Stomach smooth muscle (tissue), 2 donors: ENCODE measurements around the gene CETP.
A peak's percentile ranks its signal among the peaks of the same experiment; 100 is the strongest.
"Not testable (repeated sequence)": the region's sequence is repeated elsewhere in the genome, so short reads cannot be mapped to it uniquely, and the experiment has no call there.

Source experiments
- H3K27ac ChIP-seq: one replicate; pipeline ENCODE4 v1.7.0; 2013; ENCODE audit warnings: mild to moderate bottlenecking, low read length, inconsistent platforms
- H3K27me3 ChIP-seq, 2 donors: one replicate each; pipeline ENCODE4 v1.7.0; 2013; ENCODE audit warnings: low read length in 2 of 2; ENCODE audit not compliant: insufficient read depth in 2 of 2, control insufficient read depth in 1 of 2
- H3K36me3 ChIP-seq, 2 donors: one replicate each; pipeline ENCODE4 v1.7.0; 2013; ENCODE audit warnings: low read length in 2 of 2; ENCODE audit not compliant: control insufficient read depth in 2 of 2, insufficient read depth in 2 of 2
- H3K4me1 ChIP-seq: one replicate; pipeline ENCODE4 v1.7.0; 2013; ENCODE audit warnings: low read length; ENCODE audit not compliant: control insufficient read depth, insufficient read depth
- H3K4me3 ChIP-seq, 2 donors: one replicate each; pipeline ENCODE4 v1.7.0; 2013; ENCODE audit warnings: low read length in 2 of 2
- H3K9ac ChIP-seq, 2 donors: one replicate each; pipeline ENCODE4 v1.7.0; 2013; ENCODE audit warnings: low read length in 2 of 2, mild to moderate bottlenecking in 1 of 2
- H3K9me3 ChIP-seq, 2 donors: one replicate each; pipeline ENCODE4 v1.7.0; 2013; ENCODE audit warnings: low read length in 2 of 2; ENCODE audit not compliant: control insufficient read depth in 2 of 2
- donor health status: healthy.
- donor health status: Pancreatic carcinoma.

The CETP gene

DNA sequence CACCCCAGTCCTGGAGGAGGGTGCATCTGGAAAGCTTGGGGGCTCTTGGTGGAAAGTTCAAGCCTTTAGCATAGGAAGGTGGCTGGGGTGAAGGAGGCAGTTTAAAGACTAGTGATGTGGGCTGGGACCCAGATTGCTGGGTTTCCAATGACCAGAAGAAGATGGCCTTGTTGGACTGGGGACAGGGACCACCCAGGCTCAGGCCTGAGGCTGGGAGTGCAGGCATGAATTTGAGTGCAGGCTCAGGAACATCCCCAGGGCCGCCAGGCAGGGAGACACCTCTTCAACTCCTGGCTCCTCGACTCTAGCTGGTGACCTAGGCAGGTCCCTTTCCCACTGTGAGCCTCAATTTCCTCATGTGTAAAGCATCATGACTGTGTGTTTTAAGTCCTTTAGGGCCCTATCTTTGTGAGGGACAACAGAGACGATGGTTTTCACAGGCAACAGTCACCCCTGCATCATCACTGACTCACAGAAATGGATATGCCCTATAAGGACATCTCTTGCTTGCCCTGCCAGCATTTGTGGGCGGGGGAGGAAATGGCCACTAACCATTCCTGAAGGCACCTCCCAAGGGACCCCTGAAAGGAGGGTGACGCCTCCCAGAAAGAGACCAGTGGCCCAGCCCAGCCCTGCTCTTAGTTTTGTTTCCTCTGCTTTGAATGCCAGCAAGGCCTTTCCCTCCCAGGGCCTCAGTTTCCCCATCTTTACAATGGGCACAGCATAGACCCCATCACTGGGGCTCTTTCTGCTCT lies 38.7 kb downstream of the CETP start:
- no peak overlapping the region for H3K9ac ChIP-seq
- no peak overlapping the region for H3K27ac ChIP-seq
- H3K36me3 ChIP-seq: peaks cover 0 to 3% of the 10 kb centered on the region in 2 donors
- peaks cover 9% of the 10 kb centered on the region for H3K4me1 ChIP-seq
- no peaks in the 10 kb centered on the region for H3K27me3 ChIP-seq
- no peak overlapping the region for H3K4me3 ChIP-seq
- no peaks in the 10 kb centered on the region for H3K9me3 ChIP-seq

DNA sequence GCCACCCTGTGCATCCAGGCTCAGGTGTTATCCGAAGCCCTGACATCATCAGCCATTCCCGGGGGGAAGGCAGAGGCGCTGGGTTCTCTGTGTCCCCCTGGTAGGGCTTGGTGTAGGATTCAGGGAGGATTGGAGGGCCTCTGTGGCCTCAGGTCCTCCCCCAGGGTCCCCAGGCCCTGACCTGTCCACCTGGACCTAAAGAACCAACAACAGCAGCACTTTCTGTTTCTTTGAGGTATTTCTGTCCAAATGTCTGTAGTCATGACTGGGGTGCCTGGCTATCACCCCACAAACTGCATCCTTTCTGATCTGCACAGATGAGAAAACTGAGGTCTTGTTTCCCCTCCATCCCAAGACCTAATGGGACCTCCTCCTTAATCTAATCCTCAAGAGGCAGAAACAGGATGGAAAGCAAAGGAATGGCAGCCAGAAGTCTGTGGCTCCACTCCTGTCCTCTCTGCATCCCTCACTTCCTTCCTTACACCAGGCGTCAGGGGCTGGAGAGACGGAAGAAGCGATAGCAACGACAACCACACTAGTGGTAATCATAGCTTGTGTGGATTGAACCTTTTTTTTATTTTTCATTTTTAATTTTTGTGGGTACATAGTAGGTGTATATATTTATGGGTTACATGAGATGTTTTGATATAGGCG lies 39.4 kb downstream of the CETP start:
- Histone ChIP-seq H3K36me3 (peaks cover 0 to 3% of the 10 kb centered on the region in 2 donors), H3K9ac (no peak overlapping the region), H3K4me1 (peaks cover 9% of the 10 kb centered on the region), H3K27me3 (no peaks in the 10 kb centered on the region), H3K9me3 (no peaks in the 10 kb centered on the region), H3K4me3 (no peak overlapping the region), H3K27ac (peak overlapping the region; percentile 31)

DNA sequence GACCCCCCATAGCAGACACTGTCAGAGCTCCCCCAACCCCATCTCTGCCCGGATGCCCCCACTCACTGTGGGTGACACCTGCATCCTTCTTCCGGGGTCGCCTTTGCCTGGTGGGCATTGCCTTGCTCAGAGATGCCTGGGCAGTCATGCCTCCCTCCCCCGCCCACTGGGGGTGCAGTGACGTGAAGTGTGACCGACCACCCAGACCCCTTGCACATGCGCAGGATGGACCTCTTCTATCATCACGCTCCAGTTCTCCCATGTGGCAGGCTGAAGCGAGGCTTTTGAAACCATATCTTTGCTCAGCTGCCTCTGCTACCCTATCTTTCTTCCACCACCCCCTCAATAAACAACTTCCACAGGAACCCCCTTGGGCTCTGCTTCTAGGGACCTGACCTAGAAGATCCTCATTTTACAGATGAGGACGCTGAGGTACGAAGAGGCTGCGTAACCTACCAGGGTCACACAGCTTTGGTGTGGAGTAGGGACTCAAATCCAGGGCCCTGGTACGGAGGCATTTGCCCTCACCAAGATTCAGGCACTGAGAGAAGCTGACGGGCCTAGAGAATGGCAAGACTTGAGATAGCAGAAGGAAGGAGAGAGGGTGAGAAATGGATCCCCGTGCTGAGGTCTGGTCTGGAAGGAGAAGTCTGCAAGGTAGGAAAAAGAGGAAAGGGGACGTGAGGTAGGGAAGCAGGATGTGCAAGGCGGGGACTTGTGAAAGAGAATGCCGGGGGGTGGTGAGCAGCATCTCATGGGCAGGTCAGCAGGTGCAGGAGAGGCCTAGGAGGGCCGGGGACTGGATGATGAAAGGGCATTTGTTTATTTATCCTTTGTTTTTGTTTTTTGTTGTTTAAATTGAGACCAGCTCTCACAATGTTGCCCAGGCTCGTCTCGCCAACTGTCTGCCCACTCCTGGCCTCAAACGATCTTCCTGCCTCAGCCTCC lies 42.0 kb downstream of the CETP start:
- H3K27me3 ChIP-seq: no peaks in the 10 kb centered on the region
- no peaks in the 10 kb centered on the region for H3K9me3 ChIP-seq
- no peak overlapping the region for H3K27ac ChIP-seq
- peaks cover 9% of the 10 kb centered on the region for H3K4me1 ChIP-seq
- H3K9ac ChIP-seq: no peak overlapping the region
- peaks cover 0 to 3% of the 10 kb centered on the region in 2 donors for H3K36me3 ChIP-seq
- no peak overlapping the region for H3K4me3 ChIP-seq

DNA sequence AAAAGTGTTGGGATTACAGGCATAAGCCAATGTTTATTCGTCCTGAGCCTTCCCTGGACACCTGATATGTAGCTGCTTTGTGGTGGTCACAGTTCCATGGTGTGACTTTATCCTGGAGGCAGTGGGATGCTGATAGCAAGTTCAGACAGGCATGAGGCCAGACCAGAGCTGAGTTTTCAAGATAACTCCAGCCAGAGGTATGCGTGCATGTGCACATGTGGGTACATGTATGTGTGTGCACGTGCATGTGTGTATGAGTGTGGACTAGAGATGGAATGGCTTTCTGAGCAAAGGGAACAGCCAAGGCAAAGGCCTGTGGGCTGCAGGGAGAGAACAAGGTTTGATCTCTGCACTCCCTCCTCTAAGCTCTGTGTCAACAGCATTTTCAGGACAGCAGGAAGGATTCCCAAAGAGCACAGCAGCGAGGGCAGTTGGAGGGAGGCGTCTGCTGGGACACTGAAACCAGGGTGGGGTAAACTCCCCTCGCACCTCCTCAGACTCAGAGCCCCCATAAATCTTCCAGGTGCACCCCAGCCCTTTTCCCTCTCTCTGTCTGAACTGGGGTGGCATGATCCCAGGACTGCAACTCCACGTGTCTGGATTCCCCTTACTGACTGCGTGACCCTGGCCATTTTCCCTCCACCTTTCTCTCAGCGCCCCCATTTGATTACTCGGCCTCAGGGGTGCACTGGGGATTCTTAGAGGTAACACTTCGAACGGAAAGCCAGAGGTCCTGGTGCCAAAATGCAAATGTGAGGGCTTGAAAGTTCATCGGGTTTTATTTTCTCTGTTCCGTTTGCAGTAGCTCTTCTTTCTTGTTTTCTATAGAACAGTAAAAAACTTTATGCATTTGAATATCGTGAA lies 42.9 kb downstream of the CETP start:
- Histone ChIP-seq H3K9ac (no peak overlapping the region), H3K27ac (no peak overlapping the region), H3K4me1 (peaks cover 5% of the 10 kb centered on the region), H3K9me3 (no peaks in the 10 kb centered on the region), H3K27me3 (no peaks in the 10 kb centered on the region), H3K4me3 (no peak overlapping the region), H3K36me3 (peaks cover 0 to 3% of the 10 kb centered on the region in 2 donors)

DNA sequence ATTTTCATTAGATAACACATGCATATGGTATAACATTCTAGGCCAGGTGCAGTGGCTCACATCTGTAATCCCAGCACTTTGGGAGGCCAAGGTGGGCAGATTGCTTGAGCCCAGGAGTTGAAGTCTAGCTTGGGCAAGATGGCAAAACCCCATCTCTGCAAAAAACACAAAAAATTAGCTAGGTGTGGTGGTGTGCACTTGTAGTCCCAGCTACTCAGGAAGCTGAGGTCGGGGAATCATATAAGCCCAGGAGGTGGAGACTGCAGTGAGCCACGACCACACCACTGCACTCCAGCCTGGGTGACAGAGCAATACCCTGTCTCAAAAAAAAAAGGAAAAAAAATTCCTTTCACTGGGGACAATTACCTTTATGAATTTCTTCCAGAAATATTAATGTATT lies 43.8 kb downstream of the CETP start:
- H3K4me3 ChIP-seq, H3K9ac ChIP-seq, H3K4me1 ChIP-seq, H3K27me3 ChIP-seq, H3K9me3 ChIP-seq, H3K27ac ChIP-seq, H3K36me3 ChIP-seq: not testable (repeated sequence)

DNA sequence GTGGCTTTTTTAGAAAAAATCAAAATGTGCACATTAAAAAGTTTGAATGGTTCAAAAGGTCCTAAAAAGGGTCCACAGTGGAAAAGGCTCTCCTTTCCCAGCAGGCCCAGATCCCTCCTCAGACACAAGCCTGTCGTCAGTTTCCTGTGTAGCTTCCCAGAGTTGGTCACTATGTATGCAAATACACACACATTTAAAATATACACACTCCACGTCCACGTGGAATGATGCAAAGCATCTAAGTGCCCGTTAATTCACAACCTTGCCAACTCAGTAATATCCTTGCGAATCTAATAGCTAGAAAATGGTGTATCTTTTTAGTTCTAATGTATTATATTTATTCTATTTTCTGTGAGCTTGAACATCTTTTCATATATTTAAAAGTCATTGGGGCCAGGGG lies 45.3 kb downstream of the CETP start:
- H3K9ac ChIP-seq: no peak overlapping the region
- H3K27ac ChIP-seq: no peak overlapping the region
- H3K36me3 ChIP-seq: peaks cover 0 to 3% of the 10 kb centered on the region in 2 donors
- no peaks in the 10 kb centered on the region for H3K27me3 ChIP-seq
- H3K9me3 ChIP-seq: no peaks in the 10 kb centered on the region
- H3K4me1 ChIP-seq: no peaks in the 10 kb centered on the region
- H3K4me3 ChIP-seq: no peak overlapping the region

DNA sequence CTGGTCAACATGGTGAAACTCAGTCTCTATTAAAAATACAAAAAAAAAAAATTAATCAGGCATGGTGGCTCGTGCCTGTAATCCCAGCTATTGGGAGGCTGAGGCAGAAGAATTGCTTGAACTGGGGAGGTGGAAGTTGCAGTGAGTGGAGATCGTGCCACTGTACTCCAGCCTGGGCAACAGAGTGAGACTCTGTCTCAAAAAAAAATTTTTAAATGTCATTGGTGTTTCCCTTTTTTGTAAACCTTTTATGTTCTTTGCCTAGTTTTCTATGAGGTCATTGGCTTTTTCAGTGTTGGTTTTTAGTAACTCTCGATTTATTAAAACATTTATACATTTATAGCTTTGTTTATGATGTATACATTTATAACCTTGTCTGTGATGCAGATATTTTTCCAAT lies 45.8 kb downstream of the CETP start:
- H3K27me3 ChIP-seq: no peaks in the 10 kb centered on the region

DNA sequence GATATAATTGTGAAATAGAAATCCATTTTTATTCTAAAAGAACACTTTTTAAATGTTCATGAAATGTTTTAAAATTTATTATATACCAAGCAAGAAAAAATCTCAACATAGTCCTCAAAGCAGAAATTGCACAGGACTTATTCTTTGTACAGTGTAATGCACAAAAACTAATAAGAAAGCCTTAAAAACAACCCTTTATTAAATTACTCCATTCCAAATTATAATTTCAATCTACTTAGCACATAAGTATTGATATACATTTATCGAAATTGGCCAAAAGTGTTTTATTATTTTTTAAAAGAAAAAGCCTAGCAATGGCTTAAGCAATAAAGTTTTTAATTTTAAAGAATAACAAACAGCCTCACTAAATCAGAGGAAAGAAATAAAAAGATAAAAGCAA lies 46.7 kb downstream of the CETP start:
- Histone ChIP-seq H3K27ac (no peak overlapping the region), H3K9ac (no peak overlapping the region), H3K9me3 (no peaks in the 10 kb centered on the region), H3K36me3 (peaks cover 0 to 3% of the 10 kb centered on the region in 2 donors), H3K4me1 (no peaks in the 10 kb centered on the region), H3K4me3 (no peak overlapping the region), H3K27me3 (no peaks in the 10 kb centered on the region)

More for the DNA sequence above, 45.8 kb downstream of the CETP start:
- no peaks in the 10 kb centered on the region for H3K4me1 ChIP-seq
- no peak overlapping the region for H3K4me3 ChIP-seq
- no peak overlapping the region for H3K9ac ChIP-seq
- no peak overlapping the region for H3K27ac ChIP-seq
- H3K9me3 ChIP-seq: no peaks in the 10 kb centered on the region
- peaks cover 0 to 3% of the 10 kb centered on the region in 2 donors for H3K36me3 ChIP-seq

DNA sequence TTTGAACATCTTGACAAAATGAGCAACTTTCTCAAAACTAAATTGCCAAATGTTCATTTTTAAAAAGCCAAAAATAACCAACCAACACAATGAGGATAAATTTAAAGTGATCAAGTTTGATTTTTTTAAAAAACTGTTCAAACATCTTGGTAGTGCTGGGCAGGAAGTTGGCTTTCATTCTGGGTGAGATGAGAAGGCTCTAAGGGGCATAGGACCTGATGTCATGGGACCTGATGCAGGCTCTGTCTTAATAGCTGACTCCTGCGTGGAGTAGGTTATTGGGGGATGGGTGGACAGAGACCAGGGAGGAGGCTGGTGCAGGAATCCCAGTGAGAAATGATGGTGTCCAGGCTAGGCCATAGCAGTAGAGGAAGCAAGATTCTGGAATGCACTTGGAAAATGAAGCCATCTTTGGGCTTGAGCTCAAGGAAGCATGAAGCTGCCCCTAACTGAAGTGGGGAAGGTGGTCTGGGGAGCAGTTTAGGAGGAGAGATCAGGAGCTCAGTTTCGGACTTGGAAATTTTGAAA lies 48.0 kb downstream of the CETP start:
- no peaks in the 10 kb centered on the region for H3K4me1 ChIP-seq
- no peak overlapping the region for H3K4me3 ChIP-seq
- no peak overlapping the region for H3K9ac ChIP-seq
- H3K36me3 ChIP-seq: no peaks in the 10 kb centered on the region
- H3K27ac ChIP-seq: no peak overlapping the region
- no peaks in the 10 kb centered on the region for H3K9me3 ChIP-seq
- no peaks in the 10 kb centered on the region for H3K27me3 ChIP-seq

DNA sequence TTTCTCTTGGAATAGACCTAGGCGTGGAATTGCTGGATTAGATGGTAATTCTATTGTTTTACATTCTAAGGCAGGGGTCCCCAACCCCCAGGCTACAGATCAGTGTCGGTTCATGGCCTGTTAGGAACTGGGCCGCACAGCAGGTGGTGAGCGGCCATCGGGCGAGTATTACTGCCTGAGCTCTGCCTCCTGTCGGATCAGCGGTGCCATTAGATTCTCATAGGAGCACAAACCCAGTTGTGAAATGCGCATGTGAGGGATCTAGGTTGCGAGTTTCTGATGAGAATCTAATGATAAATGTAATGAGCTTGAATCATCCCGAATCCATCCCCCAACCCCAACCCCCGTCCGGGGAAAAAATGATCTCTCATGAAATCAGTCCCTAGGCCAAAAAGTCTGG lies 50.6 kb downstream of the CETP start:
- no peaks in the 10 kb centered on the region for H3K4me1 ChIP-seq
- H3K27me3 ChIP-seq: no peaks in the 10 kb centered on the region
- H3K27ac ChIP-seq: no peak overlapping the region
- H3K9ac ChIP-seq: no peak overlapping the region
- H3K4me3 ChIP-seq: no peak overlapping the region
- H3K36me3 ChIP-seq: no peaks in the 10 kb centered on the region
- H3K9me3 ChIP-seq: no peaks in the 10 kb centered on the region
